OCI-LY7 (cell line): ENCODE measurements around the gene LGSN. TPM values are rescaled to one million over a fixed set of nuclear protein-coding genes. Genes with fewer than 3 reads are reported as not detected.
"Not testable (repeated sequence)": the region's sequence is repeated elsewhere in the genome, so short reads cannot be mapped to it uniquely, and the experiment has no call there.

Experiments used
- Bru-seq: library from RNA; stranded (reverse); fragments of 400-500 nt; gene quantifications from one replicate; lab custom pipeline; 2021; lab: Mats Ljungman, UMichigan
- BruChase-seq, 2 experiments: library from RNA; stranded (reverse); fragments of 400-500 nt; gene quantifications; one replicate each; lab custom pipeline; 2021; lab: Mats Ljungman, UMichigan
- BruUV-seq: library from RNA; stranded (reverse); fragments of 400-500 nt; replicated peaks from 2 replicates; lab custom pipeline; 2021; lab: Mats Ljungman, UMichigan
- CTCF ChIA-PET: fragments of 300-600 bp; sonication (Branson Sonifier 250); formaldehyde crosslinking; loops from one replicate; lab custom pipeline; 2022; ENCODE audit warnings: antibody characterized with exemption; ENCODE audit not compliant: unreplicated experiment; lab: Charles Lee
- POLR2A ChIA-PET: fragments of 300-600 bp; sonication (Branson Sonifier 250); formaldehyde crosslinking; loops from one replicate; lab custom pipeline; 2022; ENCODE audit warnings: antibody characterized with exemption; lab: Charles Lee
- DNase-seq: peaks from one replicate; pipeline ENCODE4 v3.0.0-alpha.2; 2015; ENCODE audit warnings: low spot score
- H2AFZ ChIP-seq: fragments of 200-600 bp; sonication (generic), shearing (Covaris generic); 2 replicates; pipeline ENCODE4 v1.6.1; 2014; ENCODE audit warnings: mild to moderate bottlenecking, antibody characterized with exemption, low read length, moderate library complexity
- H3K27ac ChIP-seq: fragments of 200-600 bp; sonication (generic); 2 replicates; pipeline ENCODE4 v1.5.1; 2014; ENCODE audit warnings: mixed run types, low read depth, mild to moderate bottlenecking, moderate library complexity, low read length, inconsistent platforms; ENCODE audit not compliant: poor library complexity, severe bottlenecking
- H3K36me3 ChIP-seq: fragments of 200-600 bp; sonication (generic); 2 replicates; pipeline ENCODE4 v1.6.1; 2014; ENCODE audit warnings: mild to moderate bottlenecking, antibody characterized with exemption, low read length, moderate library complexity, mixed read lengths; ENCODE audit not compliant: insufficient read depth
- H3K4me1 ChIP-seq: fragments of 200-600 bp; sonication (generic); 2 replicates; pipeline ENCODE4 v1.5.1; 2014; ENCODE audit warnings: mild to moderate bottlenecking, low read length; ENCODE audit not compliant: insufficient read depth, poor library complexity, severe bottlenecking
- H3K4me2 ChIP-seq: fragments of 200-600 bp; sonication (generic); 2 replicates; pipeline ENCODE4 v1.6.1; 2014; ENCODE audit warnings: mild to moderate bottlenecking, low read length
- H3K4me3 ChIP-seq: fragments of 200-600 bp; sonication (generic); 2 replicates; pipeline ENCODE4 v1.5.1; 2014; ENCODE audit warnings: mild to moderate bottlenecking, low read depth, low read length; ENCODE audit not compliant: poor library complexity, severe bottlenecking
- H3K79me2 ChIP-seq: fragments of 200-600 bp; sonication (generic); 2 replicates; pipeline ENCODE4 v1.6.1; 2016; ENCODE audit warnings: low read depth, mild to moderate bottlenecking, low read length, moderate library complexity, mixed read lengths; ENCODE audit not compliant: insufficient read depth
- H3K9me2 ChIP-seq: fragments of 200-600 bp; sonication (generic); 2 replicates; pipeline ENCODE4 v1.6.1; 2016; ENCODE audit warnings: mild to moderate bottlenecking, low read length, mixed read lengths; ENCODE audit not compliant: insufficient read depth
- H3K9me3 ChIP-seq: fragments of 200-600 bp; sonication (generic); 2 replicates; pipeline ENCODE4 v1.6.1; 2014; ENCODE audit warnings: mild to moderate bottlenecking, mixed run types, low read length, mixed read lengths
- H4K20me1 ChIP-seq: fragments of 200-600 bp; sonication (generic); 2 replicates; pipeline ENCODE4 v1.6.1; 2014; ENCODE audit warnings: mild to moderate bottlenecking, antibody characterized with exemption, low read length, moderate library complexity, mixed read lengths; ENCODE audit not compliant: insufficient read depth
- EZH2phosphoT487 ChIP-seq: fragments of 200-600 bp; sonication (generic); IDR thresholded peaks from 2 replicates; pipeline ENCODE4 v1.6.1; 2018; ENCODE audit warnings: low read depth, borderline replicate concordance, mild to moderate bottlenecking, mixed run types, antibody characterized with exemption, low read length, moderate library complexity, mixed read lengths
- intact Hi-C: fragments of 100-400 bp; cut with micrococcal nuclease; formaldehyde crosslinking; loops from one replicate; pipeline ENCODE4 v1.10.0; 2022; ENCODE audit not compliant: unreplicated experiment
- long read RNA-seq: library from polyadenylated mRNA; stranded (forward); transcript quantifications from one replicate; pipeline ENCODE4 v2.0.0, GENCODE V29; 2022
- total RNA-seq, 2 experiments: library from RNA; depleted of rRNA in 1 of 2; stranded (reverse); fragments of >200 nt in 1 of 2; shearing (Covaris generic) in 1 of 2; gene quantifications; 2 replicates each; pipeline ENCODE4 v1.2.3, GENCODE V29; 2014 to 2022
- TF ChIP-seq, protein P1 (sequence below): fragments of 200-600 bp; sonication (generic); conservative IDR thresholded peaks from 2 replicates; pipeline ENCODE4 v1.5.1; 2014; ENCODE audit warnings: mild to moderate bottlenecking, antibody characterized with exemption, low read length, moderate library complexity, mixed read lengths

LGSN gene
- 0.25 and 0.41 TPM in 2 replicates for total RNA-seq (2014; rRNA removed; shearing (Covaris generic))
- total RNA-seq (2022): 0.26 and 0.76 TPM in 2 replicates
- Bru-seq, nascent RNA: percentile 21 among the genes with signal in this experiment
- percentile 24 among the genes with signal in this experiment for BruChase-seq, experiment 1, labeled RNA remaining after a 6-hour chase
- BruChase-seq, experiment 2, labeled RNA remaining after a 2-hour chase: percentile 24 among the genes with signal in this experiment
- long read RNA-seq: 0 reads

- Histone ChIP-seq H3K9me3 (no peaks in the 10 kb centered on the region), H4K20me1 (no peaks in the 10 kb centered on the region), H3K9me2 (no peaks in the 10 kb centered on the region), H3K4me3 (no peak within 1 kb of the TSS), H3K4me2 (no peak within 1 kb of the TSS), H3K79me2 (no peaks in the 10 kb centered on the region), H3K4me1 (no peaks in the 10 kb centered on the region), H3K36me3 (no peaks in the 10 kb centered on the region), H3K27ac (no peak within 1 kb of the TSS), H2AFZ (no peak within 1 kb of the TSS)
- DNase-seq: no peak
- TF ChIP-seq, protein P1, sequence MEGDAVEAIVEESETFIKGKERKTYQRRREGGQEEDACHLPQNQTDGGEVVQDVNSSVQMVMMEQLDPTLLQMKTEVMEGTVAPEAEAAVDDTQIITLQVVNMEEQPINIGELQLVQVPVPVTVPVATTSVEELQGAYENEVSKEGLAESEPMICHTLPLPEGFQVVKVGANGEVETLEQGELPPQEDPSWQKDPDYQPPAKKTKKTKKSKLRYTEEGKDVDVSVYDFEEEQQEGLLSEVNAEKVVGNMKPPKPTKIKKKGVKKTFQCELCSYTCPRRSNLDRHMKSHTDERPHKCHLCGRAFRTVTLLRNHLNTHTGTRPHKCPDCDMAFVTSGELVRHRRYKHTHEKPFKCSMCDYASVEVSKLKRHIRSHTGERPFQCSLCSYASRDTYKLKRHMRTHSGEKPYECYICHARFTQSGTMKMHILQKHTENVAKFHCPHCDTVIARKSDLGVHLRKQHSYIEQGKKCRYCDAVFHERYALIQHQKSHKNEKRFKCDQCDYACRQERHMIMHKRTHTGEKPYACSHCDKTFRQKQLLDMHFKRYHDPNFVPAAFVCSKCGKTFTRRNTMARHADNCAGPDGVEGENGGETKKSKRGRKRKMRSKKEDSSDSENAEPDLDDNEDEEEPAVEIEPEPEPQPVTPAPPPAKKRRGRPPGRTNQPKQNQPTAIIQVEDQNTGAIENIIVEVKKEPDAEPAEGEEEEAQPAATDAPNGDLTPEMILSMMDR: no peak
- TF ChIP-seq EZH2phosphoT487: no peak
- POLR2A ChIA-PET: no interaction called here
- intact Hi-C loops: no loop called here
- BruUV-seq: no TSS peak
- CTCF ChIA-PET: no interaction called here
Measured at GRCh38 chr6:63319939-63320338, at the start of gene LGSN. Gene LGSN, minus strand, starts transcription at chr6:63319983. Its CDS starts 40 bp downstream, at chr6:63319943.

GRCh38 chr6:63368347-63368746 is 48.6 kb upstream of the LGSN start:
- no peak overlapping the region for H2AFZ ChIP-seq
- H3K9me3 ChIP-seq: no peaks in the 10 kb centered on the region
- ChIA-PET CTCF (no interaction called here), POLR2A (interaction anchor here (0.6 kb wide), 1 partner anchor 206 kb away, joined by 4 read pairs; no protein-coding TSS in a partner anchor)
- no peaks in the 10 kb centered on the region for H3K79me2 ChIP-seq
- no peak for DNase-seq
- TF ChIP-seq, protein P1: no peak
- no peak for TF ChIP-seq EZH2phosphoT487
- H4K20me1 ChIP-seq: no peaks in the 10 kb centered on the region
- no peak overlapping the region for H3K4me3 ChIP-seq
- H3K27ac ChIP-seq: no peak overlapping the region
- H3K9me2 ChIP-seq: no peaks in the 10 kb centered on the region
- H3K4me2 ChIP-seq: no peak overlapping the region
- intact Hi-C loops: no loop called here
- H3K36me3 ChIP-seq: no peaks in the 10 kb centered on the region
- H3K4me1 ChIP-seq: no peaks in the 10 kb centered on the region
- no TSS peak for BruUV-seq

- H3K9me3 ChIP-seq, intact Hi-C loops, H3K4me3 ChIP-seq, H3K9me2 ChIP-seq, H3K79me2 ChIP-seq, CTCF ChIA-PET, H3K36me3 ChIP-seq, BruUV-seq, H3K4me1 ChIP-seq, H2AFZ ChIP-seq, DNase-seq, H3K4me2 ChIP-seq, POLR2A ChIA-PET, H4K20me1 ChIP-seq, H3K27ac ChIP-seq: not testable (repeated sequence)
Measured at GRCh38 chr6:63362500-63363120, 42.8 kb upstream of the LGSN start.

DNA sequence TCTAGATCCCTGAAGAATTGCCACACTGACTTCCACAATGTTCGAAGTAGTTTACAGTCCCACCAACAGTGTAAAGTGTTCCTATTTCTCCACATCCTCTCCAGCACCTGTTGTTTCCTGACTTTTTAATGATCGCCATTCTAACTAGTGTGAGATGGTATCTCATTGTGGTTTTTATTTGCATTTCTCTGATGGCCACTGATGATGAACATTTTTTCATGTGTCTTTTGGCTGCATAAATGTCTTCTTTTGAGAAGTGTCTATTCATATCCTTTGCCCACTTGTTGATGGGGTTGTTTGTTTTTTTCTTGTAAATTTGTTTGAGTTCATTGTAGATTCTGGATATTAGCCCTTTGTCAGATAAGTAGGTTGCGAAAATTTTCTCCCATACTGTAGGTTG is 37.6 kb upstream of the LGSN start:
- CTCF ChIA-PET, DNase-seq, H3K4me2 ChIP-seq, H3K9me2 ChIP-seq, H4K20me1 ChIP-seq, H3K27ac ChIP-seq, H3K9me3 ChIP-seq, H2AFZ ChIP-seq, H3K4me3 ChIP-seq, H3K36me3 ChIP-seq, intact Hi-C loops, BruUV-seq, H3K79me2 ChIP-seq: not testable (repeated sequence)
- peaks cover 16% of the 10 kb centered on the region for H3K4me1 ChIP-seq
- POLR2A ChIA-PET: interaction anchor here (0.9 kb wide), 1 partner anchor 401 kb away, joined by 3 read pairs; no protein-coding TSS in a partner anchor
